Measurements from ENCODE around the gene PF4V1. TPM values are rescaled to one million over a fixed set of nuclear protein-coding genes. Genes with fewer than 3 reads are reported as not detected.

Gene PF4V1, protein sequence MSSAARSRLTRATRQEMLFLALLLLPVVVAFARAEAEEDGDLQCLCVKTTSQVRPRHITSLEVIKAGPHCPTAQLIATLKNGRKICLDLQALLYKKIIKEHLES
- 0.24 TPM for polyA plus RNA-seq
- long read RNA-seq, donor 1, partial matches to known transcripts = 0 of 1 reads
- long read RNA-seq, donor 1, other reads (novel, unspliced or antisense) = 0 of 1 reads
- long read RNA-seq, donor 2 = 0 reads
- long read RNA-seq, donor 3 = 0 reads
- long read RNA-seq, donor 4 = 0 reads
- long read RNA-seq, donor 5 = 0 reads
- long read RNA-seq, donor 6, partial matches to known transcripts = 0 of 1 reads
- long read RNA-seq, donor 6, other reads (novel, unspliced or antisense) = 0 of 1 reads
- long read RNA-seq, donor 7 = 0 reads
- long read RNA-seq, donor 8 = 0 reads
- long read RNA-seq, donor 9 = 0 reads
- long read RNA-seq, donor 10 = 0 reads
- long read RNA-seq, donor 11 = 0 reads

DNA sequence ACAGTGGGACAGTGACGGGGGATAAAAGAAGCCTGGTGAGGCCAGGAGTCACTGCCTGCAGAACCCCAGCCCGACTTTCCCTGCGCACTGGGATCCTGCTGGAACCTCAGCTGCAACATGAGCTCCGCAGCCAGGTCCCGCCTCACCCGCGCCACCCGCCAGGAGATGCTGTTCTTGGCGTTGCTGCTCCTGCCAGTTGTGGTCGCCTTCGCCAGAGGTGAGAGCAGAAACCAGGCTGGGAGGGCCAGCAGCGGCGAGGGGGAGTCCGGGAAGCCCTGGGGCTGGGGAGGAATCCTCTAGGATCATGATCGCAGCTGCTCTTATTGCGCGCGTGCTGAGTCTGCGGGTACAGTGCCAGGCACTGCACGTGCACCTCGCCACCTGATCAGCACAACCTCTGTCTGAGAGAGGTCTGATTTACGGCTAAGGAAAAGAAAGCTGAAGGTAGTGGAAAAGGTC is at the start of gene PF4V1:
Gene PF4V1, plus strand, starts transcription at position 51 of the 459 bp plus-strand sequence. Its CDS starts 67 bp downstream, at position 118.
- Histone ChIP-seq H3K9me3 (ENCODE audit: control insufficient read depth, low read depth, low read length) (no peaks in the 10 kb centered on the region), H3K27me3 (ENCODE audit: control insufficient read depth, insufficient read depth, low read length) (peaks cover 19% of the 10 kb centered on the region), H3K27ac (ENCODE audit: low read length) (no peak within 1 kb of the TSS), H3K36me3 (ENCODE audit: control insufficient read depth, insufficient read depth, low read length) (no peaks in the 10 kb centered on the region), H3K4me3 (ENCODE audit: low read length) (no peak within 1 kb of the TSS), H3K4me1 (ENCODE audit: control insufficient read depth, insufficient read depth, low read length) (no peaks in the 10 kb centered on the region)
- peak in 1 of 2 donors; percentile 44 for DNase-seq
- WGBS (ENCODE audit: insufficient coverage, low lambda C conversion rate) = no CpG with 5 or more reads among the region's 22 CpGs

DNA sequence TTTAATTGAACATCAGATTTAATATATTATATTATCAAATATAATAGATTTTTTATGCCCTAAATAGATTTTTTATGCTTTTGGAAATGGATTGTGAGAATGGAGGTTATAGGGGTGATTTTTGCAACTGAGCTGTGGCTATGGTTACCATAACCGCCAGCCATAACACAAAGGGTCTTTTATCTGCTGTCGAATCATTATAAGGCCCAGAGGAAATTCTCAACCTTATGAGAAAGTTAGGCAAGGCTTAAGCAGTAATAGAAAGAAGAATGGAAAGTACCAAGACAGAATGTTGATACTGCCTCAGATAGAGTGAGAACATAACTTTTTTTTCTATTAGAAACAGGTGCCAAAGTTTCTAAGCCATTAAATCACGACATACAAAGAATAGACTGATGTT is 42.9 kb upstream of the PF4V1 start:
- no peak overlapping the region for H3K27ac ChIP-seq (ENCODE audit: low read length)
- no peaks in the 10 kb centered on the region for H3K36me3 ChIP-seq (ENCODE audit: control insufficient read depth, insufficient read depth, low read length)
- WGBS (ENCODE audit: insufficient coverage, low lambda C conversion rate) = no CpG with 5 or more reads among the region's 3 CpGs
- H3K9me3 ChIP-seq (ENCODE audit: control insufficient read depth, low read depth, low read length) = no peaks in the 10 kb centered on the region
- no peak for DNase-seq
- no peaks in the 10 kb centered on the region for H3K4me1 ChIP-seq (ENCODE audit: control insufficient read depth, insufficient read depth, low read length)
- no peaks in the 10 kb centered on the region for H3K27me3 ChIP-seq (ENCODE audit: control insufficient read depth, insufficient read depth, low read length)
- no peak overlapping the region for H3K4me3 ChIP-seq (ENCODE audit: low read length)

DNA sequence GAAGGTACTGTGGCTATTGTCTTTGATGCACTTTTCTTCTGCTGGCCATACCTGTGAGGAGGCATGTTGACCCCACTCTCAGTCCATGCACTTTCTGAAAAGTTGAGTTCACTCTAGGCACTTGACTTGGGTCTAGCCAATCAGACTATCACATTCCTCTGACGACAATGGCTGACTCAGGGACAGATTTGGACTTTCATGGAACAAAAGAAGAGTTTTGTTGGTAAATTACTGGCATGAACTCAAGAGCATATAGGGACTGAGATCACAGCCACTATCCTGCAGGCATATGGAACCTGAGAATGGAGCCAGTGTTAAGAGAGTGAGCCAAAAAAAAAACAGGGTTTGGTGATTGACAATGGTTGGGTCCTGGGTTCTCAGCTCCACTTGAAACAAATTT is 41.3 kb upstream of the PF4V1 start:
- no peak for DNase-seq
- Histone ChIP-seq H3K27ac (ENCODE audit: low read length) (no peak overlapping the region), H3K4me1 (ENCODE audit: control insufficient read depth, insufficient read depth, low read length) (no peaks in the 10 kb centered on the region), H3K27me3 (ENCODE audit: control insufficient read depth, insufficient read depth, low read length) (no peaks in the 10 kb centered on the region), H3K9me3 (ENCODE audit: control insufficient read depth, low read depth, low read length) (no peaks in the 10 kb centered on the region), H3K36me3 (ENCODE audit: control insufficient read depth, insufficient read depth, low read length) (no peaks in the 10 kb centered on the region), H3K4me3 (ENCODE audit: low read length) (no peak overlapping the region)
- no CpG with 5 or more reads among the region's 1 CpG for WGBS (ENCODE audit: insufficient coverage, low lambda C conversion rate)

GRCh38 chr4:73814679-73815078 is 38.4 kb upstream of the PF4V1 start:
- DNase-seq = no peak
- H3K36me3 ChIP-seq (ENCODE audit: control insufficient read depth, insufficient read depth, low read length) = no peaks in the 10 kb centered on the region
- H3K27me3 ChIP-seq (ENCODE audit: control insufficient read depth, insufficient read depth, low read length) = no peaks in the 10 kb centered on the region
- H3K4me3 ChIP-seq (ENCODE audit: low read length) = no peak overlapping the region
- no peak overlapping the region for H3K27ac ChIP-seq (ENCODE audit: low read length)
- WGBS (ENCODE audit: insufficient coverage, low lambda C conversion rate) = no CpG with 5 or more reads among the region's 1 CpG
- no peaks in the 10 kb centered on the region for H3K4me1 ChIP-seq (ENCODE audit: control insufficient read depth, insufficient read depth, low read length)
- no peaks in the 10 kb centered on the region for H3K9me3 ChIP-seq (ENCODE audit: control insufficient read depth, low read depth, low read length)

DNA sequence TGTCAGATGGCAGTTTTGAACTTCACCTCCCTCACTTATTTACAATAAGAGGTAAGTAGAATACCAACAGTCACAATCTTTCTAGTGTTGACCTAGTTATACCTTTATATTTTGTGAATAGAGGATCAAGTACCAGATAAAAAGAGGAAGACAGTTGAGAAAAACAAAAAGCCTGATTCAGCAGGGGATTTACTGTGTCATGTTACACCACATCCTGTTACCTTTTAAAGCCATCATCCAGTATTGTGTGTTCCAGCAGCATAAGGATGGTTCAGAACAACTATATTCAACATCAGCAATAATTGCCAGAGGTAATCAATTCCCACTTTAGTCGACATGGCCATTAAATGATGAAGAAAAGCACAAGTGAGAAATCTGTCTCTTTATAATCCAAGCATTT is 38.0 kb upstream of the PF4V1 start:
- Histone ChIP-seq H3K9me3 (ENCODE audit: control insufficient read depth, low read depth, low read length) (no peaks in the 10 kb centered on the region), H3K4me3 (ENCODE audit: low read length) (no peak overlapping the region), H3K4me1 (ENCODE audit: control insufficient read depth, insufficient read depth, low read length) (no peaks in the 10 kb centered on the region), H3K27ac (ENCODE audit: low read length) (no peak overlapping the region), H3K36me3 (ENCODE audit: control insufficient read depth, insufficient read depth, low read length) (no peaks in the 10 kb centered on the region), H3K27me3 (ENCODE audit: control insufficient read depth, insufficient read depth, low read length) (no peaks in the 10 kb centered on the region)
- no CpG with 5 or more reads among the region's 1 CpG for whole genome bisulfite sequencing (ENCODE audit: insufficient coverage, low lambda C conversion rate)
- no peak for DNase-seq

GRCh38 chr4:73816814-73817213 is 36.3 kb upstream of the PF4V1 start:
- 60% methylated on average over 1 of the region's 3 CpGs for WGBS (ENCODE audit: insufficient coverage, low lambda C conversion rate)
- Histone ChIP-seq H3K27ac (ENCODE audit: low read length) (no peak overlapping the region), H3K4me3 (ENCODE audit: low read length) (no peak overlapping the region), H3K27me3 (ENCODE audit: control insufficient read depth, insufficient read depth, low read length) (no peaks in the 10 kb centered on the region), H3K9me3 (ENCODE audit: control insufficient read depth, low read depth, low read length) (no peaks in the 10 kb centered on the region), H3K36me3 (ENCODE audit: control insufficient read depth, insufficient read depth, low read length) (no peaks in the 10 kb centered on the region), H3K4me1 (ENCODE audit: control insufficient read depth, insufficient read depth, low read length) (no peaks in the 10 kb centered on the region)
- no peak for DNase-seq

DNA sequence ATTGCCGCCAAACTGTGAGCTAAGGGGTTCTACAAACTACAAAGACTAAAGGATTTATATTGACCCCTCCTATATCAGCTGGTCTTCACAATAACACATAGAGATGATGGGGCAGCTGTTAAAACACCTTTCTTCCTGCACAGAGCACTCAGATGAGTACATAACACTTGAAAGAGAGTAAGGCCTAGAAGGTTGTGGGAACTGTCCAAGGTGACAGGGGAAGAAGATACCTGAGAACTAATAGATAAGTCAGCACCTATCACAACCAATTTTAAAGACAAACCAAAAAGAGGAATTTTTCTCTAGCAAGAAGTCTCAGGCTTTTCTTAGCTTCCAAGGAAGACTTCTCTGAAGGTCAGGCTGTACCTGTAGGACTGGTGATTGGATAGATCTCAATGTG is 35.8 kb upstream of the PF4V1 start:
- H3K4me1 ChIP-seq (ENCODE audit: control insufficient read depth, insufficient read depth, low read length) = no peaks in the 10 kb centered on the region
- no peaks in the 10 kb centered on the region for H3K27me3 ChIP-seq (ENCODE audit: control insufficient read depth, insufficient read depth, low read length)
- no peak overlapping the region for H3K27ac ChIP-seq (ENCODE audit: low read length)
- no peaks in the 10 kb centered on the region for H3K9me3 ChIP-seq (ENCODE audit: control insufficient read depth, low read depth, low read length)
- no peaks in the 10 kb centered on the region for H3K36me3 ChIP-seq (ENCODE audit: control insufficient read depth, insufficient read depth, low read length)
- H3K4me3 ChIP-seq (ENCODE audit: low read length) = no peak overlapping the region
- no peak for DNase-seq
- no CpG with 5 or more reads among the region's 1 CpG for WGBS (ENCODE audit: insufficient coverage, low lambda C conversion rate)

DNA sequence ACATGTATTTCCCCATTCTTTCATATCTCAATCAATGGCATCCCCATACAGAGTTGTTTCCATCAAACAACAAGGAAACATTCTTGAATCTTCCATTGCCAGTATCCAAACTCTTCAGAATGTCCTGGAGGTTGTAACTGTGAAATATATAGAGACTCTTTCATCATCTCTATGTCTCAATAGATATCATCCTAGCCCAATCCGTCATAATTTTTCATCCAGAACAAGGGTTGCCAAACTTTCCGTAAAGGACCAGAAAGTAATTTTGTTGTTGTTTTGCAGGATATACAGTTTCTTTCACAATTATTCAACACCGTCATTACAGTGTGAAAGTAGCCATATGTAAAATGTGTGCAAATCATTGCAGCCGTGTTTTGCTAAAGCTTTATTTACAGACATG is 31.8 kb upstream of the PF4V1 start:
- Histone ChIP-seq H3K27me3 (ENCODE audit: control insufficient read depth, insufficient read depth, low read length) (no peaks in the 10 kb centered on the region), H3K4me3 (ENCODE audit: low read length) (no peak overlapping the region), H3K36me3 (ENCODE audit: control insufficient read depth, insufficient read depth, low read length) (no peaks in the 10 kb centered on the region), H3K27ac (ENCODE audit: low read length) (no peak overlapping the region), H3K9me3 (ENCODE audit: control insufficient read depth, low read depth, low read length) (no peaks in the 10 kb centered on the region), H3K4me1 (ENCODE audit: control insufficient read depth, insufficient read depth, low read length) (no peaks in the 10 kb centered on the region)
- 80% methylated on average over 1 of the region's 4 CpGs for WGBS (ENCODE audit: insufficient coverage, low lambda C conversion rate)
- DNase-seq = no peak

DNA sequence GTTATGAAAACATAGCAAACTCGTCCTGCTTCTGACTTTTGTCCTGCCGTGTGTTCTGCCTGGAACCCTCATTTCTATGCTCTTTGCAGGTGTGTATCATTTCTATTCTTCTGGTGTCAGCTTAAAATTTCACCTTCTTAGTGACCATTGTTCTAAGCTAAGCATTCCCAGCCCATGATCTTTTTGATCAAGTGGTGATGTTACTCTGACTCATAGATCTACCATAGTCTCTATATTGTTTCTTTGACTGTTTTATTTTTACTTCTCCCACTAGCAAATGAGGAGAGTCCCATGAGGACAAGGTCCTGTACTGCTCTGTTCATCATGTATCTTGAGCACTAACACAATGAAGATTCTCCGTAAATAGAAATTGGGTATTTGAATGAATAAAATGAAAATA is 30.7 kb upstream of the PF4V1 start:
- no peaks in the 10 kb centered on the region for H3K9me3 ChIP-seq (ENCODE audit: control insufficient read depth, low read depth, low read length)
- no peak for DNase-seq
- H3K4me3 ChIP-seq (ENCODE audit: low read length) = no peak overlapping the region
- no peaks in the 10 kb centered on the region for H3K4me1 ChIP-seq (ENCODE audit: control insufficient read depth, insufficient read depth, low read length)
- no peak overlapping the region for H3K27ac ChIP-seq (ENCODE audit: low read length)
- WGBS (ENCODE audit: insufficient coverage, low lambda C conversion rate) = 100% methylated on average over 1 of the region's 3 CpGs
- H3K36me3 ChIP-seq (ENCODE audit: control insufficient read depth, insufficient read depth, low read length) = no peaks in the 10 kb centered on the region
- no peaks in the 10 kb centered on the region for H3K27me3 ChIP-seq (ENCODE audit: control insufficient read depth, insufficient read depth, low read length)

DNA sequence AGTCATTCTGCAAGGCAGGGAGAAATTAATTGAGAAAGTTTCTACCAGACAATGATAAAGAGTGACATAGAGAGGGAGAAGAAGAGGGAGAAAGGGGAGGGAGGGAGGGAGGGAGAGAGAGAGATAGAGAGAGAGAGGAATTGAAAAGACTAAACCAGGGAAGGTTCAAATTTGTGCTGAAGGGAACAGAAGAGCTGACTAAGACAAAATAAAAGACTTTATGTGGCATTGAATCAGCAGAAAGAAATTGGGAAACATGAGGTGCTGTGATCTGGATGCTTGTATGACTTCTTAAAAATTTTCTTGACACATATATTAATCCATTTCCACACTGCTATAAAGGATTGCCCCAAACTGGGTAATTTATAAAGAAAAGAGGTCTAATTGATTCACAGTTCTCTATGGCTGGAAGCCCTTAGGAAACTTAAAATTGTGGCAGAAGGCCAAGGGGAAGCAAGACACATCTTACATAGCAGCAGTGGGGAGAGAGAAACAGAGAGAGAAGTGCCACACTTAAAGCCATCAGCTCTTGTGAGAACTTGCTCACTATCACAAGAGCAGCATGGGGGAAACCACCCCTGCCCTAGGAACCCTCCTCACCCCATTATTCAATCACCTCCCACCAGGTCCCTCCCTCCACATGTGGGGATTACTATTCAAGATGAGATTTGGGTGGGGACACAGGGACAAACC is 30.1 kb upstream of the PF4V1 start:
- H3K27ac ChIP-seq (ENCODE audit: low read length) = no peak overlapping the region
- H3K4me1 ChIP-seq (ENCODE audit: control insufficient read depth, insufficient read depth, low read length) = no peaks in the 10 kb centered on the region
- H3K4me3 ChIP-seq (ENCODE audit: low read length) = no peak overlapping the region
- H3K27me3 ChIP-seq (ENCODE audit: control insufficient read depth, insufficient read depth, low read length) = no peaks in the 10 kb centered on the region
- no peaks in the 10 kb centered on the region for H3K36me3 ChIP-seq (ENCODE audit: control insufficient read depth, insufficient read depth, low read length)
- no peak for DNase-seq
- no peaks in the 10 kb centered on the region for H3K9me3 ChIP-seq (ENCODE audit: control insufficient read depth, low read depth, low read length)

All from large intestine (tissue), 12 donors.